Smooth muscle cell (in vitro differentiated cells): ENCODE measurements around the gene SLC5A1. TPM values are rescaled to one million over a fixed set of nuclear protein-coding genes. Genes with fewer than 3 reads are reported as not detected.
A peak's percentile ranks its signal among the peaks of the same experiment; 100 is the strongest.
"Not testable (repeated sequence)": the region's sequence is repeated elsewhere in the genome, so short reads cannot be mapped to it uniquely, and the experiment has no call there.

ENCODE experiments used
- DNase-seq: peaks from one replicate; lab custom pipeline; 2025; ENCODE audit not compliant: unreplicated experiment; lab: John Stamatoyannopoulos, UW
- H2AFZ ChIP-seq: fragments of 200-600 bp; sonication (generic); 2 replicates; pipeline ENCODE4 v1.6.0; 2016; ENCODE audit warnings: antibody characterized with exemption, low read depth, mild to moderate bottlenecking
- H3F3A ChIP-seq: fragments of 200-600 bp; sonication (generic); 2 replicates; pipeline ENCODE4 v1.6.0; 2017; ENCODE audit warnings: antibody characterized with exemption, low read depth
- H3K27ac ChIP-seq: fragments of 200-600 bp; sonication (generic); 2 replicates; pipeline ENCODE4 v1.5.1; 2016; ENCODE audit warnings: low read depth, mild to moderate bottlenecking
- H3K27me3 ChIP-seq: fragments of 200-600 bp; sonication (generic); 2 replicates; pipeline ENCODE4 v1.6.1; 2016; ENCODE audit warnings: low read depth, mild to moderate bottlenecking
- H3K36me3 ChIP-seq: fragments of 200-600 bp; sonication (generic); 2 replicates; pipeline ENCODE4 v1.5.1; 2016; ENCODE audit warnings: low read depth
- H3K4me1 ChIP-seq: fragments of 200-600 bp; sonication (generic); 2 replicates; pipeline ENCODE4 v1.5.1; 2016; ENCODE audit warnings: low read depth
- H3K4me2 ChIP-seq: fragments of 200-600 bp; sonication (generic); 2 replicates; pipeline ENCODE4 v1.6.0; 2016; ENCODE audit warnings: mild to moderate bottlenecking
- H3K4me3 ChIP-seq: fragments of 200-600 bp; sonication (generic); 2 replicates; pipeline ENCODE4 v1.5.1; 2016; ENCODE audit warnings: mild to moderate bottlenecking
- H3K79me2 ChIP-seq: fragments of 200-600 bp; sonication (generic); 2 replicates; pipeline ENCODE4 v1.6.0; 2016; ENCODE audit warnings: low read depth, mild to moderate bottlenecking
- H3K9ac ChIP-seq: fragments of 200-600 bp; sonication (generic); 2 replicates; pipeline ENCODE4 v1.6.0; 2016; ENCODE audit warnings: low read depth
- H3K9me3 ChIP-seq: fragments of 200-600 bp; sonication (generic); replicated peaks from 2 replicates; pipeline ENCODE4 v1.5.1; 2016; ENCODE audit warnings: low read depth
- H4K20me1 ChIP-seq: fragments of 200-600 bp; sonication (generic); 2 replicates; pipeline ENCODE4 v1.6.0; 2016; ENCODE audit warnings: low read depth
- WGBS: methylation state at CpG from one replicate; pipeline ENCODE4 v1.1.7; 2016; ENCODE audit warnings: low lambda C conversion rate; 5-methylcytosine and 5-hydroxymethylcytosine counted together
- polyA plus RNA-seq: library from polyadenylated mRNA; unstranded; fragments of >200 nt; fragmentation: Nextera tagmentation; extraction: Ambion mirVana; gene quantifications from 2 replicates; pipeline ENCODE4 v1.2.1, GENCODE V29; 2016
- total RNA-seq: library from RNA; depleted of rRNA; stranded (reverse); fragments of >200 nt; gene quantifications from 2 replicates; pipeline ENCODE4 v1.2.3, GENCODE V29; 2014
- TF ChIP-seq, protein P1 (sequence below): fragments of 200-600 bp; sonication (generic); IDR thresholded peaks from 2 replicates; pipeline ENCODE4 v1.5.1; 2017; ENCODE audit warnings: borderline replicate concordance, mild to moderate bottlenecking, antibody characterized with exemption; ENCODE audit not compliant: insufficient read depth, poor library complexity, severe bottlenecking

The SLC5A1 gene
- total and polyA plus RNA-seq, 2 experiments from 2014 or later: not detected

DNA sequence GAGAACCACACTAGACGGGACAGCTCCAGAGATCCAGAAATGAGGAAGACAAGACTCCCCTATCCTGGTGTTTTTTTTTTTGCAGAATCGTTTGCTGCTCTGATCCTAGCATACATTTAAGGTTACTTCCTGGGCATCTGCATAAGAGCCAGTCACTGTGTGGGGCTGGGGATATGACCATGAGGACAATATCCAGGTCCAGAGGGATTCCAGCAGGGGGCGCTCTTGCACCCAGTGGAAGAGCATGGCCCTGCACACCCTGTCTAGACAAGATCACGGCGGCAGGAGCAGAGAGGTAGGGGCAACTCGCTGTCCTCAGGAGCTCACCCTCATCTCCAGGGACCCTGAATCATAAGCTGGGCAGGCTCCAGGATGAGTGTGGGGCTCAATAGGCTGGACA, 97.6 kb downstream of the SLC5A1 start:
- not testable (repeated sequence) for H3K9me3 ChIP-seq, H3F3A ChIP-seq, H2AFZ ChIP-seq, H3K27ac ChIP-seq, H3K4me2 ChIP-seq, H3K9ac ChIP-seq, H3K4me1 ChIP-seq, H4K20me1 ChIP-seq, H3K36me3 ChIP-seq, H3K27me3 ChIP-seq, H3K4me3 ChIP-seq, DNase-seq, H3K79me2 ChIP-seq
- TF ChIP-seq, protein P1, sequence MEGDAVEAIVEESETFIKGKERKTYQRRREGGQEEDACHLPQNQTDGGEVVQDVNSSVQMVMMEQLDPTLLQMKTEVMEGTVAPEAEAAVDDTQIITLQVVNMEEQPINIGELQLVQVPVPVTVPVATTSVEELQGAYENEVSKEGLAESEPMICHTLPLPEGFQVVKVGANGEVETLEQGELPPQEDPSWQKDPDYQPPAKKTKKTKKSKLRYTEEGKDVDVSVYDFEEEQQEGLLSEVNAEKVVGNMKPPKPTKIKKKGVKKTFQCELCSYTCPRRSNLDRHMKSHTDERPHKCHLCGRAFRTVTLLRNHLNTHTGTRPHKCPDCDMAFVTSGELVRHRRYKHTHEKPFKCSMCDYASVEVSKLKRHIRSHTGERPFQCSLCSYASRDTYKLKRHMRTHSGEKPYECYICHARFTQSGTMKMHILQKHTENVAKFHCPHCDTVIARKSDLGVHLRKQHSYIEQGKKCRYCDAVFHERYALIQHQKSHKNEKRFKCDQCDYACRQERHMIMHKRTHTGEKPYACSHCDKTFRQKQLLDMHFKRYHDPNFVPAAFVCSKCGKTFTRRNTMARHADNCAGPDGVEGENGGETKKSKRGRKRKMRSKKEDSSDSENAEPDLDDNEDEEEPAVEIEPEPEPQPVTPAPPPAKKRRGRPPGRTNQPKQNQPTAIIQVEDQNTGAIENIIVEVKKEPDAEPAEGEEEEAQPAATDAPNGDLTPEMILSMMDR: peak; percentile 39
- 44% methylated on average over 2 of the region's 6 CpGs for WGBS

DNA sequence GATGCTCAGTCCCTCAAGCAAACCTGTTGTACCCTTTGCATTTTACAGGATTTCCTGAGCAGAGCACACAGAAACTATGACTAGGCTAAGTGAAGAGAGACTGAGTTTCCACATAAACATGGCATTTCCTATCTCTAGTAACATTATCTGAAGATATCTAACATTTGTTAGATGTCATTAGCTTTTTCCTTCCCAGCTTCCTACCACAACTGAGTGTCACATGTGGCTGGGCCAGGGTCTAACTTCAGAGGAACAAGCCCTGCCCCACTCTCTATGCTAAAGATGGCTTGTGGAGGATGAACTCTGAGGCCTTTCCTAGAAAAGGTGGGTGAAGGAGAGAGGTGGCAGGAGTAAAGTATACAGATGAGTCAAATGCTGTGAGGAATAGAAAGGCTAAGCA, 99.5 kb downstream of the SLC5A1 start:
- H2AFZ ChIP-seq: no peak overlapping the region
- no peak overlapping the region for H3K27ac ChIP-seq
- no peak for DNase-seq
- H3K27me3 ChIP-seq: no peaks in the 10 kb centered on the region
- H3K9ac ChIP-seq: no peak overlapping the region
- no peaks in the 10 kb centered on the region for H3F3A ChIP-seq
- H3K9me3 ChIP-seq: no peaks in the 10 kb centered on the region
- H3K4me2 ChIP-seq: no peak overlapping the region
- no peaks in the 10 kb centered on the region for H3K36me3 ChIP-seq
- TF ChIP-seq, protein P1: no peak
- H3K79me2 ChIP-seq: no peaks in the 10 kb centered on the region
- no peak overlapping the region for H3K4me3 ChIP-seq
- no peaks in the 10 kb centered on the region for H4K20me1 ChIP-seq
- H3K4me1 ChIP-seq: no peaks in the 10 kb centered on the region

DNA sequence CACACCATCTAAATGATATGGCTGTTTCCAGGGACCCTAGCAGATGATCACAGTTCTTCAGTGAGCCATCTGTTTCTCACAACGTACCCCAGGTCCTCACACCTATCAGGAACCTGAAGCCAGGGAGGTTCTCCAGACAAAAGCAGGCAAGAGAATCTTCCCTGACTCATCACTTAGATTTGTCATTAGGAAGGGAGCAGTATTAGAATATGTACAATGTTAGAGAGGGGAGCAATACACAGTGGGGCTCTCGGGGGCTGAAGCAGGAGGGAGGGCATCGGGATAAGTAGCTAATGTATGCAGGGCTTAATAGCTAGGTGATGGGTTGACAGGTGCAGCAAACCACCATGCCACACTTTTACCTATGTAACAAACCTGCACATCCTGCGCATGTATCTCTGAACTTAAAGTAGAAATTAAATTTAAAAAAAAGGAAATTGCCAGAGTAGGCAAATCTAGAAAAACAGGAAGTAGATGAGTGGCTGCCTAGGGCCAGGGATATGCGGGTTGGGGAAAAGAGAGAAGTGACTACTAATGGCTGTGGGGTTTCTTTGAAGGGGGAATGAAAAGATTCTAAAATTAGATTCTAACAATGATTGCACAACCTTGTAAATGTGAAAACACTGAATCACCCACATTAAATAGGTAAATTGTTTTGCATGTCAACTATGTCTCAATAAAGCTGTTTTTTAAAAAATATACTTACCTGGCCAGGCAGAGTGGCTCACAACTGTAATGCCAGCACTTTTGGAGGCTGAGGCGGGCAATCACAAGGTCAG, 101.6 kb downstream of the SLC5A1 start:
- TF ChIP-seq, protein P1: no peak
- 88% methylated on average over 6 of the region's 6 CpGs for WGBS
- Histone ChIP-seq H3K9me3 (no peaks in the 10 kb centered on the region), H3K4me1 (no peaks in the 10 kb centered on the region), H3K4me2 (no peak overlapping the region), H2AFZ (no peak overlapping the region), H3K9ac (no peak overlapping the region), H3K4me3 (no peak overlapping the region), H3K27ac (no peak overlapping the region), H3K79me2 (no peaks in the 10 kb centered on the region), H3F3A (no peaks in the 10 kb centered on the region), H3K27me3 (no peaks in the 10 kb centered on the region), H4K20me1 (no peaks in the 10 kb centered on the region), H3K36me3 (no peaks in the 10 kb centered on the region)
- DNase-seq: no peak

DNA sequence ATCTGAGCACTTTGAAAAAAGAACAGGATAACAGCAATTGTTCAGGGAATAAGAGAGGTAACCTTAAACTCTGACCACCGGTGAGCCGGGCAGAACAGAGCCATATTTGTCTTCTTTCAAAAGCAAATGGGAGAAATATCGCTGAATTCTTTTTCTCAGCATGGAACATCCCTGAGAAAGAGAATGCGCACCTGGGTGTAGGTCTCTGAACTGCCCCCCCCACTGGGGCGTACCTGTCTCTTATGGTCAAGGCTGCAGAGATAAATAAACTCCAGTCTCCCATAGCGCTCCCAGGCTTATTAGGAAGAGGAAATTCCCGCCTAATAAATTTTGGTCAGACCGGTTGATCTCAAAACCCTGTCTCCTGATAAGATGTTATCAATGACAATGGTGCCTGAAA, 104.1 kb downstream of the SLC5A1 start:
- 80% methylated on average over 8 of the region's 8 CpGs for WGBS

DNA sequence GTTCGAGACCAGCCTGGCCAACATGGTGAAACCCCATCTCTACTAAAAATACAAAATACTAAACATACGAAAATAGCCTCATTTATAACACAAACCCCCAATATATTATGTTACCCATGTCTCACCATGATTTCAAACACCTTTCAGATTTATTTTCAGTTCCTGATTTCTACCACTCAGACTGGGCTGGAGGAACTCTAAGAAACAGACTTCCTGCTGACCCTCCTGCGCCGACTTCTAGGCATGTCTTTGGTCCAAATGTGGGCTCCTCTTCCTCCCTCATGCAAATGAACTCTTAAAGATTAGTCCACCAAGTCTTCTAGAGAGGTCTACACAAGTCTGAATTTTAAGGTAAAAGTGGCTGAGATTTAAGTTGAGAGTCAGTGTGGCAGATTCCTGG, 105.3 kb downstream of the SLC5A1 start:
- not testable (repeated sequence) for H3K4me3 ChIP-seq, H3K27me3 ChIP-seq, DNase-seq, H3K9me3 ChIP-seq, H3K27ac ChIP-seq, H3F3A ChIP-seq, H3K36me3 ChIP-seq, H4K20me1 ChIP-seq, H3K4me2 ChIP-seq, H3K9ac ChIP-seq, H3K79me2 ChIP-seq, H2AFZ ChIP-seq, H3K4me1 ChIP-seq
- WGBS: 96% methylated on average over 4 of the region's 4 CpGs

More for the DNA sequence above, 104.1 kb downstream of the SLC5A1 start:
- not testable (repeated sequence) for H3K79me2 ChIP-seq, H3K9ac ChIP-seq, H3K27me3 ChIP-seq, H3K4me1 ChIP-seq, H3K9me3 ChIP-seq, H3K4me3 ChIP-seq, H3K27ac ChIP-seq, H3K4me2 ChIP-seq, H4K20me1 ChIP-seq, DNase-seq, H3F3A ChIP-seq, H2AFZ ChIP-seq, H3K36me3 ChIP-seq

DNA sequence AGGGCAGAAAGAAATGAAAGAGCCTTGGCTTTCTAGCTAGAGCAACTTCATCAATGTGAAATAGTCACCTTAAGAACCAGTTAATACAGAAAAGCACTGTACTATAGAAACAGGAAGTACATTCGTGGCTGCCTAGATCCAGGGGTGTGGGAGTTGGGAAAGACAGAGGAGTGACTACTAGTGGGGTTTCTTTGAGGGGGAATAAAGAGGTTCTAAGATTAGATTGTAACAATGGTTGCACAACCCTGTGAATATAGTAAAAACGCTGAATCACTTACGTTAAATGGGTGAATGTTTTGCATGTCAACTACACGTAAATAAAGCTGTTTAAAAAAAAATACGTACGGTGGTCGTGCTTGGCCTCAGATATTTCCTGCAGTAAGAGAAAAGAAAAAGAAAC, 107.6 kb downstream of the SLC5A1 start:
- not testable (repeated sequence) for DNase-seq, H3K27me3 ChIP-seq, H3K4me1 ChIP-seq, H3K36me3 ChIP-seq, H4K20me1 ChIP-seq, H3K4me3 ChIP-seq, H3K79me2 ChIP-seq, H3F3A ChIP-seq, H3K9ac ChIP-seq, H3K9me3 ChIP-seq, H3K4me2 ChIP-seq, H2AFZ ChIP-seq, H3K27ac ChIP-seq
- WGBS: 84% methylated on average over 7 of the region's 7 CpGs
